Measurements from ENCODE around the gene SLC6A17.

SLC6A17 gene

GRCh38 chr1:110205591-110206155 lies 55.4 kb downstream of the SLC6A17 start:
- no peak for DNase-seq

GRCh38 chr1:110206261-110206920 lies 56.1 kb downstream of the SLC6A17 start:
- no peak for DNase-seq

GRCh38 chr1:110207831-110208230 lies 57.5 kb downstream of the SLC6A17 start:
- peak; percentile 79 for DNase-seq

DNA sequence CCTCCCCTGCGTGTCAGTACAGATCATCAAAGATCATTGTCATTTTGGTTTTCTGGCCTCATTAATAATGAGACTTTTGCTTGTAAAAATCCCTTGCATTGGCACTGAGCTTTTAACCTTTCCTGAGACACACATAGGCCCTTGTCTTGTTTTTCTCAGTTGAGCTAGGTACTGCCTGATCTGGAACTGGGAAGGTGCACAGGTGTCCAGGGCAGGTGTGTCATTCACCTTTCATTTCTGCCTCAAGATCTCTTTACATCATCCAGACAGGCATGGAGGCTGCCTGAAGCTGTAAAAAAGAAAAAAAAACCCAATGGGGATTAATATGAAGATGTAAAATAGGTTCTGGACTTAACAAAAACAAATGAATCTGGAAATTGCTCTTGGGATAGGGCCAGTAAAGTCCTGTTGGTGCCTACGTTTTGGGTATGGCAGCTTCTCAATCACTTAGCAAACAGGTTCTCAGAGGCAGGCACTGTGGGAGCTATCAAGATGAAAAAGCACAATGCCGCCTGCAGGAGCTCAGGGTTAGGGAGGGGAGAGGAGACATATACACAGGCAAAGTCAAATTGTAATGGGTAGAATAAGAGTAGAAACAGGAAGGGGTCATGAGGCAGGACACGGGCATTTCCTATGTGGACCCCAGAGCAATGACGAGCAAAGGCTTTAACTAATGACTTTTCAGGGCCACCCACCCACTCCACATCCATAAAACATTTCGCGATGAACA lies 58.8 kb downstream of the SLC6A17 start:
- DNase-seq = peak; percentile 36

DNA sequence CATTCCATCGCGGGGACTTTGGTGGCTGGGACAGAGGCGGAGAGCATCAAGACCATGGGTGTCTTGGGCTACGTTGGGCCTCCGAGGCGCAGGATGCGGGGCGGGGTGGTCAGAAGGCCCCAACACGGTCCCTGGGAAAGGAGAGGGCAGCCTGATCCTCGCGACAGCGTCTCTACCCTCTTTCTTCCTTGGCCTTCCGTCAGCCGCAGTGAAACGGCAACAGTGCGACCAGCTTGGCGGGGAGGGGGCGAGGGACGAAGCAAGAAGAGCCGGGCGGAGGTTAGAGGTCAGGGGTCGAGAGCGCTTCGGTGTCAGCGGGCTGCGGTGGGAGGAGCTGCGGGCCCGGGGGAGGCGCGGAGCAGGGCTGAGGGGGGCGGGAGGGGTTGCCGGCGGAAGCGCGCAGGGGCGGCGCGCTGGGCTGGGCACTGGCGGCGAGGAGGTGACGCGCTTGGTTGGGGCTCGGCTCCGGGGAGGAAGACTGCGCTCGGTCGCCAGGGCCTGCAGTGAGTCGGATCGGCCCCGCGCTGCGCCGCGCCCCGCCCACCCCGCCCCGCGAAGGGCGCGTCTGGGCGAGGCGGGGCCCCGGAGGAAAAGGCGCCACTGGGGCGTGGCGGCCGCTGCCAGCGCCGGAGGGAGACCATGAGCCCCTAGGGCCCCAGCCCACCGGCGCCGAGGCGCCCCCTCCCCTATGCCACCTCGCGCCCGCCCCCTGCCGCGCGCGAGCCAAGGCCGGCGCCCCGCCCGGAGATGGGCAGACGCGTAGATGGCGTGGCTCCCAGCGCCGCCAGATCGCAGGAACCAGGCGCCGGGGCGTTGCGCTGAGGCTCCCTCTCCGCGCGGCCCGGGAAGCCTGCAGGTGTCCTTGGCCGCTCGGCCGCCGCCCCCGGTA lies 59.7 kb downstream of the SLC6A17 start, which contains the start of gene KCNC4:
Gene KCNC4, plus strand, starts transcription at position 600 of the 889 bp plus-strand sequence. CDS start 1,186 bp downstream, outside the sequence.
- DNase-seq = peak; percentile 94

DNA sequence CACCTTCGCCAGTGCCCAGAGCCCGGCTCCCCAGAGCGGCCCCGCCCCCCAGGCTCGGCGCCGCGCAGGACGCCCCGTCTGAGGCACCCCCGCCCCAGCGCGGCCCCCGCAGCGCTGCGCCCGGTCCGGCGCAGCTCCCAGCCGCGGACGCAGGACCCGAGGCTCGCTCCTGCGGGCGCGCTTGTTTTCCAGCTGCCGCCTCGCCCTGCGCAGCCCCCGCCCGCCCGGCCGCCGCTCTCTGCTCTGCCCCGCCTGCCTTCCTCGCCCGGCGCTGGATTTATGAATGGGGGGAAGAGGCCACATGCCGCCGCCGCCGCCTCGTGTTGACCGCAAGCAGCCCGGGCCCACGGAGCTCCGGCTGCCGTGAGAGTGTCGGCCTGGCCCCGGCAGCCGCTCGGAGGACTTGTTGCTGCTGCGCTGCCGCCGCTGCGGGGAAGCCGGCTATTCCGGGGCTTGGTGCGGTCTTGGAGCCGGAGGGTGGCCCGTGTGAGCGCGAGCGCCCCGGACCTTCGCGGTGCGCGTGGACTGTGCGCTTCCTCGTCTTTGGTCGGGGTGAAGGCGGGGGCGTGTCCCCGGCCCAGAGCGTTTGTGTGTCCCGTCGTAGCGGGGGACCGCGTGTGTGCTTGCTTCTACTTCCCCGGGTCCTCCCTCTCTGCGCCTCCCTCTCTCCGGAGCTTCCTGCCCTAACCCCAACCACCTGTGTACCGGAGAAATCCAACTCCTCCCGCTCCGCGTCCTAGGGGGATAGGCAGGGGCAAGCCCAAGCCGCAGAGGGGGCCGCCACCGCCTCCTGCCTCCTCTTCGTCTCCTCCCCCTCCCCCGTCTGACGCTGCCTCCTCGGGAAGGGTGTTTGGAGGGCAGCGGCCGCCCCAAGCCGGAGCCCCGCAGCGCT lies 60.6 kb downstream of the SLC6A17 start:
- peak; percentile 65 for DNase-seq

DNA sequence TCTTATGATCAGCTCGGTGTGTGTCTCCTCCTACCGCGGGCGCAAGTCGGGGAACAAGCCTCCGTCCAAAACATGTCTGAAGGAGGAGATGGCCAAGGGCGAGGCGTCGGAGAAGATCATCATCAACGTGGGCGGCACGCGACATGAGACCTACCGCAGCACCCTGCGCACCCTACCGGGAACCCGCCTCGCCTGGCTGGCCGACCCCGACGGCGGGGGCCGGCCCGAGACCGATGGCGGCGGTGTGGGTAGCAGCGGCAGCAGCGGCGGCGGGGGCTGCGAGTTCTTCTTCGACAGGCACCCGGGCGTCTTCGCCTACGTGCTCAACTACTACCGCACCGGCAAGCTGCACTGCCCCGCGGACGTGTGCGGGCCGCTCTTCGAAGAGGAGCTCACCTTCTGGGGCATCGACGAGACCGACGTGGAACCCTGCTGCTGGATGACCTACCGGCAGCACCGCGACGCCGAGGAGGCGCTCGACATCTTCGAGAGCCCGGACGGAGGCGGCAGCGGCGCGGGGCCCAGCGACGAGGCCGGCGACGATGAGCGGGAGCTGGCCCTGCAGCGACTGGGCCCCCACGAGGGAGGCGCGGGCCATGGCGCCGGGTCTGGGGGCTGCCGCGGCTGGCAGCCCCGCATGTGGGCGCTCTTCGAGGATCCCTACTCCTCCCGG lies 61.3 kb downstream of the SLC6A17 start:
- no peak for DNase-seq

GRCh38 chr1:110212169-110213142 lies 62.2 kb downstream of the SLC6A17 start:
- DNase-seq = no peak

- no peak for DNase-seq
Measured at GRCh38 chr1:110213143-110213540, 62.8 kb downstream of the SLC6A17 start.

GRCh38 chr1:110214454-110215404 lies 64.4 kb downstream of the SLC6A17 start:
- no peak for DNase-seq

DNA sequence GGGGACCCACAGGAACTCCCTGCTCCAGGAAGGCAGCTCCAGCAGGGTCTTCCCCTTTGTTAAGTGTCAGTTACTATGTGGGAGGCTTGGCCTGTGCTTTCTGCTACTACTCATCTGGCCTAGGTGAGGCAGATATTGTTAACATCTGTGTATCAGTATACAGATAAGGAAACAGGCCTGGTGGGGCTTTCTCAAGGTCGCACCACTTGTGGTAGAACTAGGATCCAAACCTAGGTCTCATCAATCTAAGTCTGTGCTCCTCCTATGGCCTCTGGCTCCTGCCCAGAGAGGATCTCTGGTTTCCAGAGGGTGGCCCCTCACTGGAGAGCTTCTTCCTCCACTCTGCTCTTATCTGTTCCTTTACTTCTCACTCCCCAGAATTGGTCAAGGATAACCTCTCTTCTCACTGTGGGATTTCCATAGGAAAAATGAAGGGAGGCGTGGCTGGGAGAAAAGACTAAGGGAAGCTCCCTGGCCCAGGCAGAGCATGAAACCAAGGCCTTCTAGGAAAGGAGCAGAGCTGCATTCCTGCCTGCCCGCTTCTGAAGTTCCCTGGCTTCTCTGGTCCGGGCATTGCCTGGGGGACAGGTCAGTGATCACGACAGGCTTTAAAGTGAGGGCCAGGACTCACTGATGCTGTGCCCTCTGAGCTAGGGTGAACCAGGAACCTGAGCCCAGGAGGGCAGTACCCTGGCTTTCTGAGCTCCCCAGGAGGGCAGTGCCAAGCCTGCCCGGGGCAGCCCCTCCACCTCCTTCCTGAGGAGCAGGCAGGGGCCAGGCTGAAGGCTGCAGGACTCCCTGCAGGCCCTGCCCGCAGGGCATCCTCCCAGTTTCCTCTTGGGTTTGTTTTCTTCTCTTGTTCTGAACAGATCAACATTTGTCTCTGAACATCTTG lies 65.6 kb downstream of the SLC6A17 start:
- no peak for DNase-seq

GRCh38 chr1:110216844-110217444 lies 66.7 kb downstream of the SLC6A17 start:
- DNase-seq = no peak

DNA sequence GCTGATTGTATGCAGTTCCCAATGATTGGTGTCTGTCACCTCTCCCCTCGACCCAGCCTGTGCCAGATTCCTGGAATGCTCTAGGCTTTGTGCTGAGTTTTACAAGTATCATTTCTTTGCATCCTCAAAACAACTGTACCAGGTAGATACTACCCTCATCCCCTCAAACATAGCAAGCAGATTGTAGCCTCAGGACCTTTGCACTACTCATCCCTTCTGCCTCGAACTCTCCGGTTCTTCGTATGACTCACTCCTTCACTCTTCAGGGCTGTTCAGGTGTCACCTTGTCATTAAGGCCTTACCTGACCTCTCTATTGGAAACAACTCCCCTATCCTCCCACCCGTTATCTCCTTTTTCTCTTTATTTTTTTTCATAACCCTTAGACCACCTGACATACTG lies 67.8 kb downstream of the SLC6A17 start:
- no peak for DNase-seq

GRCh38 chr1:110218739-110219138 lies 68.4 kb downstream of the SLC6A17 start:
- no peak for DNase-seq

DNA sequence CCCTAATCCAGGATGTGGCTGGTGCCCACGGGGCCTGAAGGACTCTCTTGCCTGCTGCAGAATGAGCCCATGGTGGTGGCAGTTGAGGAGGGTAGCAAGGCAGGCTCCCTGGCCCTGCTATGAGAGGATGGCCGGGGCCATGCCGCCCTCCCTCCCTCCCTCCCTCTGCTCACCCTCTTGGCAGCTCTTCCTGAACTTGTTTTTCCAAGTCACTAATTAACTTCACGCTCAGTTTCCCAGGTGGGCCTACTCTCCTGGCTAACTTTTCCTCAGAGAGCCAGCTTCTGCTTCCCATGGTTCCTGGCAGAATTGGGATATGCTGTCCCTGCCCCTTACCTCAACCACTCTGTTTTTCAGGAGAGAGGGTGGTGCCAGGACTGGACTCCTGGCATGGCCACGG lies 70.0 kb downstream of the SLC6A17 start:
- DNase-seq = no peak

GRCh38 chr1:110221119-110221518 lies 70.8 kb downstream of the SLC6A17 start:
- DNase-seq = no peak

DNA sequence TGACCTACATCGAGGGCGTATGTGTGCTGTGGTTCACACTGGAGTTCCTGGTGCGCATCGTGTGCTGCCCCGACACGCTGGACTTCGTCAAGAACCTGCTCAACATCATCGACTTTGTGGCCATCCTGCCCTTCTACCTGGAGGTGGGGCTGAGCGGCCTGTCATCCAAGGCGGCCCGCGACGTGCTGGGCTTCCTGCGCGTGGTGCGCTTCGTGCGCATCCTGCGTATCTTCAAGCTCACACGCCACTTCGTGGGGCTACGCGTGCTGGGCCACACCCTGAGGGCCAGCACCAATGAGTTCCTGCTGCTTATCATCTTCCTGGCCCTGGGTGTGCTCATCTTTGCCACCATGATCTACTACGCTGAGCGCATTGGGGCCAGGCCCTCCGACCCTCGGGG lies 72.8 kb downstream of the SLC6A17 start:
- no peak for DNase-seq
